ENCODE data around the gene RFNG. TPM values are rescaled to one million over a fixed set of nuclear protein-coding genes. Genes with fewer than 3 reads are reported as not detected.

Gene RFNG
- total and polyA plus RNA-seq, 4 donors: 29.1 to 38.2 (median 36.1) TPM

- Histone ChIP-seq H3K27me3 (ENCODE audit: control insufficient read depth in 3 of 3, insufficient read depth in 3 of 3, low read length in 2 of 3) (no peaks in the 10 kb centered on the region), H3K4me1 (ENCODE audit: control insufficient read depth in 5 of 5, insufficient read depth in 5 of 5, low read length in 5 of 5) (peaks cover 0 to 29% (median 0%) of the 10 kb centered on the region in 5 donors), H3K9me3 (ENCODE audit: control insufficient read depth in 4 of 4, insufficient read depth in 3 of 4, low read length in 3 of 4) (no peaks in the 10 kb centered on the region), H3K36me3 (ENCODE audit: control insufficient read depth in 4 of 4, insufficient read depth in 4 of 4, low read length in 4 of 4) (peaks cover 0 to 23% (median 0%) of the 10 kb centered on the region in 4 donors), H3K27ac (ENCODE audit: low read depth in 1 of 2, low read length in 1 of 2) (peak overlapping the region in 1 of 2 donors; percentile 85), H3K9ac (ENCODE audit: insufficient read depth in 1 of 2, low read length in 2 of 2) (no peak overlapping the region), H3K4me3 (no peak overlapping the region)
- no peak for TF ChIP-seq CTCF (IDR thresholded peaks at IDR 0.05; ENCODE audit: control extremely low read depth, extremely low read depth)
- DNase-seq (no peak), ATAC-seq (ENCODE audit: insufficient read depth, low FRiP score) (no peak)
- 87 to 91% methylated on average over 17 to 19 of the region's 19 CpGs for WGBS, 2 donors
Measured at GRCh38 chr17:82011617-82012187, 39.9 kb downstream of the RFNG start.

- no peak for ATAC-seq (ENCODE audit: insufficient read depth, low FRiP score)
- 92 to 93% methylated on average over 37 to 39 of the region's 39 CpGs for WGBS, 2 donors
- no peak for DNase-seq
- peaks cover 0 to 23% (median 0%) of the 10 kb centered on the region in 4 donors for H3K36me3 ChIP-seq (ENCODE audit: control insufficient read depth in 4 of 4, insufficient read depth in 4 of 4, low read length in 4 of 4)
- H3K4me1 ChIP-seq (ENCODE audit: control insufficient read depth in 5 of 5, insufficient read depth in 5 of 5, low read length in 5 of 5): peaks cover 0 to 37% (median 3%) of the 10 kb centered on the region in 5 donors
- H3K4me3 ChIP-seq: no peak overlapping the region
- H3K27me3 ChIP-seq (ENCODE audit: control insufficient read depth in 3 of 3, insufficient read depth in 3 of 3, low read length in 2 of 3): no peaks in the 10 kb centered on the region
- no peak overlapping the region for H3K9ac ChIP-seq (ENCODE audit: insufficient read depth in 1 of 2, low read length in 2 of 2)
- H3K9me3 ChIP-seq (ENCODE audit: control insufficient read depth in 4 of 4, insufficient read depth in 3 of 4, low read length in 3 of 4): no peaks in the 10 kb centered on the region
- no peak overlapping the region for H3K27ac ChIP-seq (ENCODE audit: low read depth in 1 of 2, low read length in 1 of 2)
- no peak for TF ChIP-seq CTCF (IDR thresholded peaks at IDR 0.05; ENCODE audit: control extremely low read depth, extremely low read depth)
Measured at GRCh38 chr17:82010575-82011525, 40.8 kb downstream of the RFNG start.

GRCh38 chr17:82009413-82009812 is 42.2 kb downstream of the RFNG start:
- Histone ChIP-seq H3K27ac (ENCODE audit: low read depth in 1 of 2, low read length in 1 of 2) (no peak overlapping the region), H3K27me3 (ENCODE audit: control insufficient read depth in 3 of 3, insufficient read depth in 3 of 3, low read length in 2 of 3) (no peaks in the 10 kb centered on the region), H3K36me3 (ENCODE audit: control insufficient read depth in 4 of 4, insufficient read depth in 4 of 4, low read length in 4 of 4) (peaks cover 0 to 23% (median 0%) of the 10 kb centered on the region in 4 donors), H3K9ac (ENCODE audit: insufficient read depth in 1 of 2, low read length in 2 of 2) (no peak overlapping the region), H3K4me1 (ENCODE audit: control insufficient read depth in 5 of 5, insufficient read depth in 5 of 5, low read length in 5 of 5) (peaks cover 0 to 35% (median 3%) of the 10 kb centered on the region in 5 donors), H3K4me3 (no peak overlapping the region), H3K9me3 (ENCODE audit: control insufficient read depth in 4 of 4, insufficient read depth in 3 of 4, low read length in 3 of 4) (no peaks in the 10 kb centered on the region)
- TF ChIP-seq CTCF (IDR thresholded peaks at IDR 0.05; ENCODE audit: control extremely low read depth, extremely low read depth): no peak
- 69 to 83% methylated on average over 15 of the region's 15 CpGs for WGBS, 2 donors
- ATAC-seq (ENCODE audit: insufficient read depth, low FRiP score) (no peak), DNase-seq (no peak)

All from lung (tissue), 12 donors.